Activated T-helper 2 cell treated with anti-CD3 and anti-CD28 coated beads, Interferon-gamma antibody, Interleukin-2, Interleukin-4, amounts not matched to agents 10 μg/mL and 5 μg/mL and 100 μg/mL, durations not matched to agents 14 hours and 24 hours and 36 hours (primary cell): ENCODE results near the gene EFCAB13. TPM values are rescaled to one million over a fixed set of nuclear protein-coding genes. Genes with fewer than 3 reads are reported as not detected.
"Not testable (repeated sequence)": the region's sequence is repeated elsewhere in the genome, so short reads cannot be mapped to it uniquely, and the experiment has no call there.

Experiments used
- DNase-seq: peaks from one replicate; pipeline ENCODE4 v3.0.0; 2021; ENCODE audit warnings: low spot score
- H3K27ac Mint-ChIP-seq: one replicate; pipeline ENCODE4 v1.8.0; 2021; ENCODE audit warnings: mixed read lengths
- H3K27me3 Mint-ChIP-seq: one replicate; pipeline ENCODE4 v1.8.0; 2021; ENCODE audit warnings: low read depth, mixed read lengths
- H3K36me3 Mint-ChIP-seq: one replicate; pipeline ENCODE4 v1.8.0; 2021; ENCODE audit warnings: low read depth, mixed read lengths
- H3K4me1 Mint-ChIP-seq: one replicate; pipeline ENCODE4 v1.8.0; 2021; ENCODE audit warnings: low read depth, mixed read lengths
- H3K4me3 Mint-ChIP-seq: one replicate; pipeline ENCODE4 v1.8.0; 2021; ENCODE audit warnings: low read depth, mild to moderate bottlenecking, moderate library complexity, mixed read lengths
- H3K9me3 Mint-ChIP-seq: one replicate; pipeline ENCODE4 v1.8.0; 2021; ENCODE audit warnings: mixed read lengths
- intact Hi-C: fragments of 100-400 bp; cut with micrococcal nuclease; formaldehyde crosslinking; loops from one replicate; pipeline ENCODE4 v1.15.1; 2023
- total RNA-seq: library from RNA; stranded (reverse); gene quantifications from 2 replicates; pipeline ENCODE4 v1.2.3, GENCODE V29; 2022

The EFCAB13 gene
- total RNA-seq, 1 donor from 2014 or later: 2.7 TPM

- H3K4me3 Mint-ChIP-seq, H3K27ac Mint-ChIP-seq, H3K9me3 Mint-ChIP-seq, DNase-seq, intact Hi-C loops: not testable (repeated sequence)
- H3K36me3 Mint-ChIP-seq: peaks cover 22% of the 10 kb centered on the region
- H3K4me1 Mint-ChIP-seq: peaks cover 10% of the 10 kb centered on the region
- H3K27me3 Mint-ChIP-seq: peaks cover 14% of the 10 kb centered on the region
Measured at GRCh38 chr17:47425233-47425632, 101.5 kb downstream of the EFCAB13 start.

GRCh38 chr17:47425887-47426635, 102.3 kb downstream of the EFCAB13 start:
- peaks cover 22% of the 10 kb centered on the region for H3K36me3 Mint-ChIP-seq
- DNase-seq, H3K27ac Mint-ChIP-seq, H3K9me3 Mint-ChIP-seq, intact Hi-C loops, H3K4me3 Mint-ChIP-seq: not testable (repeated sequence)
- H3K4me1 Mint-ChIP-seq: peaks cover 10% of the 10 kb centered on the region
- peaks cover 14% of the 10 kb centered on the region for H3K27me3 Mint-ChIP-seq

GRCh38 chr17:47427985-47428384, 104.2 kb downstream of the EFCAB13 start:
- H3K27ac Mint-ChIP-seq: no peak overlapping the region
- no peak for DNase-seq
- H3K4me3 Mint-ChIP-seq: no peak overlapping the region
- peaks cover 7% of the 10 kb centered on the region for H3K27me3 Mint-ChIP-seq
- H3K36me3 Mint-ChIP-seq: peaks cover 21% of the 10 kb centered on the region
- H3K9me3 Mint-ChIP-seq: no peaks in the 10 kb centered on the region
- intact Hi-C loops: no loop called here
- H3K4me1 Mint-ChIP-seq: peaks cover 10% of the 10 kb centered on the region

GRCh38 chr17:47432240-47432639, 108.5 kb downstream of the EFCAB13 start:
- H3K27ac Mint-ChIP-seq, DNase-seq, H3K4me3 Mint-ChIP-seq: not testable (repeated sequence)

GRCh38 chr17:47465165-47465564, 141.4 kb downstream of the EFCAB13 start:
- Mint-ChIP-seq H3K4me3 (no peak overlapping the region), H3K27me3 (no peaks in the 10 kb centered on the region), H3K27ac (no peak overlapping the region), H3K9me3 (no peaks in the 10 kb centered on the region), H3K36me3 (peaks cover 7% of the 10 kb centered on the region), H3K4me1 (peaks cover 2% of the 10 kb centered on the region)
- intact Hi-C loops: no loop called here
- DNase-seq: no peak

More at GRCh38 chr17:47432240-47432639, 108.5 kb downstream of the EFCAB13 start:
- H3K36me3 Mint-ChIP-seq, H3K4me1 Mint-ChIP-seq, H3K27me3 Mint-ChIP-seq, intact Hi-C loops, H3K9me3 Mint-ChIP-seq: not testable (repeated sequence)

GRCh38 chr17:47466976-47467375, 143.2 kb downstream of the EFCAB13 start:
- H3K9me3 Mint-ChIP-seq, H3K4me1 Mint-ChIP-seq, H3K27me3 Mint-ChIP-seq, H3K27ac Mint-ChIP-seq, H3K36me3 Mint-ChIP-seq, intact Hi-C loops, DNase-seq, H3K4me3 Mint-ChIP-seq: not testable (repeated sequence)

GRCh38 chr17:47470836-47471235, 147.1 kb downstream of the EFCAB13 start:
- H3K27ac Mint-ChIP-seq: no peak overlapping the region
- no peak for DNase-seq
- no peak overlapping the region for H3K4me3 Mint-ChIP-seq
- no peaks in the 10 kb centered on the region for H3K4me1 Mint-ChIP-seq
- H3K9me3 Mint-ChIP-seq: no peaks in the 10 kb centered on the region
- H3K27me3 Mint-ChIP-seq: no peaks in the 10 kb centered on the region
- H3K36me3 Mint-ChIP-seq: peaks cover 7% of the 10 kb centered on the region
- intact Hi-C loops: no loop called here

GRCh38 chr17:47472073-47472472, 148.3 kb downstream of the EFCAB13 start:
- H3K27ac Mint-ChIP-seq, intact Hi-C loops, H3K4me3 Mint-ChIP-seq, H3K36me3 Mint-ChIP-seq, DNase-seq, H3K27me3 Mint-ChIP-seq, H3K9me3 Mint-ChIP-seq, H3K4me1 Mint-ChIP-seq: not testable (repeated sequence)

Other genes with a start within 250 kb of the EFCAB13 start
- gene CDC27, start 134.7 kb upstream of the EFCAB13 start, total RNA-seq: 102 and 109 TPM in 2 replicates
- not detected in 2 replicates for gene MYL4, start 114.6 kb upstream of the EFCAB13 start, total RNA-seq
- not detected in 2 replicates for gene ITGB3, start 70.1 kb upstream of the EFCAB13 start, total RNA-seq
- 125 and 132 TPM in 2 replicates for gene NPEPPS, start 207.2 kb downstream of the EFCAB13 start, total RNA-seq